Panc1 (cell line): Measurements from ENCODE around the gene LSM14A. TPM values are rescaled to one million over a fixed set of nuclear protein-coding genes. Genes with fewer than 3 reads are reported as not detected.

ENCODE experiments used
- ATAC-seq: fragments of 200-7000 bp; cut with Tn5 transposase; 2 replicates; pipeline ENCODE4 v1.9.1; 2020; ENCODE audit warnings: mild to moderate bottlenecking, moderate library complexity
- BruUV-seq: library from RNA; stranded (reverse); fragments of 400-500 nt; replicated peaks from 2 replicates; lab custom pipeline; 2021; lab: Mats Ljungman, UMichigan
- CTCF ChIA-PET: fragments of 300-600 bp; sonication (Branson Sonifier 250); formaldehyde crosslinking; loops from one replicate; lab custom pipeline; 2022; ENCODE audit warnings: antibody characterized with exemption; lab: Charles Lee
- POLR2A ChIA-PET: fragments of 300-600 bp; sonication (Branson Sonifier 250); formaldehyde crosslinking; loops from one replicate; lab custom pipeline; 2022; ENCODE audit warnings: antibody characterized with exemption; lab: Charles Lee
- DNase-seq: peaks from one replicate; pipeline ENCODE4 v3.0.0-alpha.2; 2010; ENCODE audit warnings: low read depth, low spot score
- H3K27ac ChIP-seq: 2 replicates; pipeline ENCODE4 v1.5.1; 2011; ENCODE audit warnings: mild to moderate bottlenecking, low read length, inconsistent platforms
- H3K27me3 ChIP-seq: fragments of 200-500 bp; sonication (Bioruptor generic); 2 replicates; pipeline ENCODE4 v1.6.0; 2014; ENCODE audit warnings: low read length, inconsistent platforms; ENCODE audit not compliant: control insufficient read depth, insufficient read depth
- H3K36me3 ChIP-seq: fragments of 200-500 bp; sonication (Bioruptor generic); 2 replicates; pipeline ENCODE4 v1.5.1; 2014; ENCODE audit warnings: inconsistent platforms, mild to moderate bottlenecking, low read length, moderate library complexity; ENCODE audit not compliant: control insufficient read depth, insufficient read depth
- H3K4me1 ChIP-seq: 2 replicates; pipeline ENCODE4 v1.5.1; 2011; ENCODE audit warnings: inconsistent platforms, mild to moderate bottlenecking, low read length, moderate library complexity; ENCODE audit not compliant: control insufficient read depth, insufficient read depth
- H3K4me3 ChIP-seq, 2 experiments: 2 replicates each; pipeline ENCODE4 v1.5.1; 2011 to 2012; ENCODE audit warnings: low read depth in 2 of 2, low read length in 2 of 2, mild to moderate bottlenecking in 2 of 2, inconsistent platforms in 1 of 2, moderate library complexity in 1 of 2
- H3K9me3 ChIP-seq: fragments of 200-500 bp; sonication (Bioruptor generic); 2 replicates; pipeline ENCODE4 v1.5.1; 2014; ENCODE audit warnings: low read depth, mild to moderate bottlenecking, inconsistent platforms, low read length, moderate library complexity; ENCODE audit not compliant: control insufficient read depth, insufficient read depth
- CTCF ChIP-seq: fragments of 450-650 bp; IDR thresholded peaks from 2 replicates; pipeline ENCODE4 v1.5.1; 2017; ENCODE audit warnings: mild to moderate bottlenecking
- POLR2AphosphoS5 ChIP-seq: IDR thresholded peaks from 2 replicates; pipeline ENCODE4 v1.6.1; 2012; ENCODE audit warnings: mild to moderate bottlenecking, low read depth, low read length, moderate library complexity
- SIN3A ChIP-seq: IDR thresholded peaks from 2 replicates; pipeline ENCODE4 v1.6.1; 2012; ENCODE audit warnings: low read depth, mild to moderate bottlenecking, low read length, moderate library complexity, borderline replicate concordance; ENCODE audit not compliant: insufficient read depth
- TCF7L2 ChIP-seq: IDR thresholded peaks from 2 replicates; pipeline ENCODE4 v1.6.1; 2011; ENCODE audit warnings: mild to moderate bottlenecking, low read depth, low read length, inconsistent platforms
- in situ Hi-C: cut with HindIII; loops from 2 replicates; pipeline ENCODE4 v1.10.0; 2016; ENCODE audit warnings: low sequenced_read_pairs, low pct_unique_long_range_greater_than_20kb
- intact Hi-C: fragments of 100-400 bp; cut with micrococcal nuclease; formaldehyde crosslinking; loops from one replicate; pipeline ENCODE4 v1.10.0; 2022; ENCODE audit not compliant: unreplicated experiment
- total RNA-seq: library from RNA; stranded (reverse); gene quantifications from one replicate; pipeline ENCODE4 v1.2.1, GENCODE V29; 2021; ENCODE audit not compliant: unreplicated experiment
- TF ChIP-seq, protein P1 (sequence below), 2 experiments: IDR thresholded peaks; 2 replicates each; pipeline ENCODE4 v1.6.1; 2011 to 2012; ENCODE audit warnings: low read depth in 2 of 2, control low read depth in 1 of 2, low read length in 1 of 2, mild to moderate bottlenecking in 1 of 2, moderate library complexity in 1 of 2; ENCODE audit not compliant: insufficient read depth in 1 of 2

The LSM14A gene
- total RNA-seq, 1 experiment from 2014 or later: 152 TPM

DNA sequence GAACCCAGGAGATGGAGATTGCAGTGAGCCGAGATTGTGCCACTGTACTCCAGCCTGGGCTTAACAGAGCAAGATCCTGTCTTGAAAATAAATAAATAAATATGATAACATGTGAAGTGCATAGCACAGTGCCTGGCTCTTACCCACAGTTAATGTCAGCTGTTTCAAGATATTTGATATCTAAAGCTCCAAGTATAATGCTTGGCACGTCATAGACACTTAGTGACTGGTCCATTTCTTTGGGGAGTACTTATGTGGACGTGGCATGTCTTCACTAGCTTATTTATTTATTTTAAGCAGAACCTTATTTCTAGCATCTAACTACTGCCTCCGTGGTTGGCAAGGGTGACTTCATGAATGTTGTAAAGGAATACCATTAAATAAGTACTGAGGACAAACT lies 100.8 kb downstream of the LSM14A start:
- Histone ChIP-seq H3K27me3 (no peaks in the 10 kb centered on the region), H3K9me3 (no peaks in the 10 kb centered on the region), H3K27ac (no peak overlapping the region), H3K36me3 (no peaks in the 10 kb centered on the region), H3K4me1 (peaks cover 17% of the 10 kb centered on the region), H3K4me3 (no peak overlapping the region)
- ATAC-seq: no peak
- BruUV-seq: no TSS peak
- in situ Hi-C loops: no loop called here
- TF ChIP-seq, protein P1, sequence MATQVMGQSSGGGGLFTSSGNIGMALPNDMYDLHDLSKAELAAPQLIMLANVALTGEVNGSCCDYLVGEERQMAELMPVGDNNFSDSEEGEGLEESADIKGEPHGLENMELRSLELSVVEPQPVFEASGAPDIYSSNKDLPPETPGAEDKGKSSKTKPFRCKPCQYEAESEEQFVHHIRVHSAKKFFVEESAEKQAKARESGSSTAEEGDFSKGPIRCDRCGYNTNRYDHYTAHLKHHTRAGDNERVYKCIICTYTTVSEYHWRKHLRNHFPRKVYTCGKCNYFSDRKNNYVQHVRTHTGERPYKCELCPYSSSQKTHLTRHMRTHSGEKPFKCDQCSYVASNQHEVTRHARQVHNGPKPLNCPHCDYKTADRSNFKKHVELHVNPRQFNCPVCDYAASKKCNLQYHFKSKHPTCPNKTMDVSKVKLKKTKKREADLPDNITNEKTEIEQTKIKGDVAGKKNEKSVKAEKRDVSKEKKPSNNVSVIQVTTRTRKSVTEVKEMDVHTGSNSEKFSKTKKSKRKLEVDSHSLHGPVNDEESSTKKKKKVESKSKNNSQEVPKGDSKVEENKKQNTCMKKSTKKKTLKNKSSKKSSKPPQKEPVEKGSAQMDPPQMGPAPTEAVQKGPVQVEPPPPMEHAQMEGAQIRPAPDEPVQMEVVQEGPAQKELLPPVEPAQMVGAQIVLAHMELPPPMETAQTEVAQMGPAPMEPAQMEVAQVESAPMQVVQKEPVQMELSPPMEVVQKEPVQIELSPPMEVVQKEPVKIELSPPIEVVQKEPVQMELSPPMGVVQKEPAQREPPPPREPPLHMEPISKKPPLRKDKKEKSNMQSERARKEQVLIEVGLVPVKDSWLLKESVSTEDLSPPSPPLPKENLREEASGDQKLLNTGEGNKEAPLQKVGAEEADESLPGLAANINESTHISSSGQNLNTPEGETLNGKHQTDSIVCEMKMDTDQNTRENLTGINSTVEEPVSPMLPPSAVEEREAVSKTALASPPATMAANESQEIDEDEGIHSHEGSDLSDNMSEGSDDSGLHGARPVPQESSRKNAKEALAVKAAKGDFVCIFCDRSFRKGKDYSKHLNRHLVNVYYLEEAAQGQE (IDR thresholded peaks at IDR 0.05; ENCODE audit: insufficient read depth in 1 of 2, low read depth in 2 of 2, low read length in 1 of 2): no peak
- TF ChIP-seq TCF7L2 (no peak), POLR2AphosphoS5 (no peak), SIN3A (no peak), CTCF (no peak)
- intact Hi-C loops: no loop called here
- POLR2A ChIA-PET: no interaction called here
- CTCF ChIA-PET: no interaction called here
- no peak for DNase-seq

DNA sequence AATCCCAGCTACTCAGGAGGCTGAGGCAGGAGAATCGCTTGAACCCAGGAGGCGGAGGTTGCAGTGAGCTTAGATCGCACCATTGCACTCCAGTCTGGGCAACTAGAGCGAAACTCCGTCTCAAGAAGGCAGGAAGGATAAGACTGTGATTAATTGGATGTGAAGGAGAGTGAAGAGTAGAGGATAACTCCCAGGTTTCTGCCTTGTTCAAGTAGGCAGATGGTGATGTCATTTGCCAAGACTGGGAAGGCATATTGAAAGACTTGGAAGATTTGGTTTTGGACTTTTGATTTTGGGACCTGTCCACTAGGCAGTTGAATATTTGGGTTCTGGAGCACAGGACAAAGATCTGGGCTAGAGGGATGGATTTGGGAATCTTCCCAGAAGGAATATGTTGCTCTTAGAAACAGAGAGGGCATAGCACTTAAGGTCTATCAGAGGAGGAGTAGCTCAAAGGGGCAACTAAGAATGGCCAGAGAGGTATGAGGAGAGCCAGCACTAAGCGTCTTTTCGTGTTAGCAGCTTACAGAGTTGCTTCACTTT lies 102.1 kb downstream of the LSM14A start:
- in situ Hi-C loops: no loop called here
- Histone ChIP-seq H3K4me1 (peaks cover 12% of the 10 kb centered on the region), H3K36me3 (no peaks in the 10 kb centered on the region), H3K9me3 (no peaks in the 10 kb centered on the region), H3K27ac (no peak overlapping the region), H3K27me3 (no peaks in the 10 kb centered on the region), H3K4me3 (no peak overlapping the region)
- ChIA-PET CTCF (interaction anchor here (0.5 to 0.6 kb wide), 2 partner anchors 17 to 73 kb away, joined by 3 to 4 read pairs; no protein-coding TSS in a partner anchor), POLR2A (no interaction called here)
- intact Hi-C loops: no loop called here
- DNase-seq (no peak), ATAC-seq (no peak)
- TSS peak; percentile 19 for BruUV-seq
- TF ChIP-seq POLR2AphosphoS5 (no peak), SIN3A (no peak), TCF7L2 (no peak), CTCF (no peak)
- TF ChIP-seq, protein P1 (IDR thresholded peaks at IDR 0.05; ENCODE audit: insufficient read depth in 1 of 2, low read depth in 2 of 2, low read length in 1 of 2): no peak
